ENCODE data around the gene MED13L. TPM values are rescaled to one million over a fixed set of nuclear protein-coding genes. Genes with fewer than 3 reads are reported as not detected.

The MED13L gene
- total and polyA plus RNA-seq, 2 of the 8 experiments (the other 6 are each of a cell fraction or from before 2014, with no cell fraction given), result 15.9 to 51.7 TPM

DNA sequence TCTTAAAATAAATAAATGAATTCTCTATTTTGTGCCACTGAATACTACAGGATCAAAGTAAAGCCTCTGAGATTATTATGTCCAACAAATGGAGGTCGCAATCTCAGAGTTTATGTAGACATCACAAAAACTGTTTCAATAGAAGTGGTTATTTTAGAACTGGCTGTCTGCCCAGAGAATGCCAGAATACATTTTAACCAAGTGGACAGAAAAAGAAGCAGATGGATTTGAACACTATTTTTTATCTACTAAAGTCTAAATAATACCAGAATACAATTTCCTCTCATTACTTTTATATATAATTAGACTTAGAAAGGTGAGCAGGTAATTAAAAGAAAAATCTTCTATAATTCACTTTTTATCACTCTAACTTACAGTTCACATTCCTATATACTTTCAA is 118.3 kb downstream of the MED13L start:
- H3K79me2 ChIP-seq (ENCODE audit: control insufficient read depth in 1 of 2, insufficient read depth in 2 of 2, low read length in 2 of 2), result peaks cover 13 to 87% of the 10 kb centered on the region in 2 experiments; a peak in 3 of 4 replicates

More for the DNA sequence above, 118.3 kb downstream of the MED13L start:
- H2BK20ac ChIP-seq (ENCODE audit: low read length), result no peak overlapping the region
- H3K56ac ChIP-seq (replicated peaks; ENCODE audit: insufficient read length, low read depth, low read length), result no peak overlapping the region
- no peak overlapping the region for H3K9ac ChIP-seq (replicated peaks in 1 of 4; ENCODE audit: extremely low read depth in 1 of 4, low read depth in 3 of 4, low read length in 3 of 4)
- POLR2A ChIA-PET (ENCODE audit: partially characterized antibody), result no interaction called here
- H3K4me2 ChIP-seq (ENCODE audit: insufficient read depth in 1 of 2, low read depth in 2 of 2, low read length in 2 of 2), result no peak overlapping the region
- no peaks in the 10 kb centered on the region for H3K9me3 ChIP-seq (ENCODE audit: insufficient read depth in 2 of 2, low read depth in 1 of 2, low read length in 1 of 2)
- H3K23ac ChIP-seq (ENCODE audit: insufficient read length), result no peak overlapping the region
- no peak overlapping the region for H2BK120ac ChIP-seq (replicated peaks; ENCODE audit: low read depth, low read length)
- no peaks in the 10 kb centered on the region for H3K27me3 ChIP-seq (replicated peaks in 1 of 4; ENCODE audit: control insufficient read depth in 3 of 4, extremely low read depth in 1 of 4, insufficient read depth in 3 of 4, low read length in 3 of 4)
- H2AFZ ChIP-seq (ENCODE audit: low read length), result no peak overlapping the region
- no peak for TF ChIP-seq CBX8 (IDR thresholded peaks at IDR 0.05; ENCODE audit: borderline replicate concordance, low read depth, low read length)
- no peak overlapping the region for H3K4ac ChIP-seq (replicated peaks; ENCODE audit: insufficient read length, low read depth, low read length)
- H4K91ac ChIP-seq (replicated peaks; ENCODE audit: insufficient read length, low read length), result no peak overlapping the region
- FAIRE-seq (no peak), DNase-seq (ENCODE audit: low read depth in 1 of 2, low spot score in 2 of 2) (no peak)
- no peak overlapping the region for H3K14ac ChIP-seq (ENCODE audit: insufficient read length)
- peaks cover 6% of the 10 kb centered on the region; the same call in 1 of the 2 replicates for H3K79me1 ChIP-seq (ENCODE audit: low read depth, low read length)
- H3K27ac ChIP-seq (ENCODE audit: low read depth, low read length), result no peak overlapping the region
- no peak overlapping the region for H2AK5ac ChIP-seq (ENCODE audit: low read depth, low read length)
- no peaks in the 10 kb centered on the region for H3K36me3 ChIP-seq (ENCODE audit: control insufficient read depth in 2 of 4, insufficient read depth in 4 of 4, low read length in 3 of 4)
- CTCF ChIA-PET (ENCODE audit: partially characterized antibody), result no interaction called here
- H4K8ac ChIP-seq (ENCODE audit: extremely low read depth, insufficient read depth, low read length), result no peak overlapping the region
- no peak overlapping the region for H2BK5ac ChIP-seq (ENCODE audit: low read depth, low read length)
- WGBS, 2 experiments (ENCODE audit: extremely low coverage in 1 of 2, insufficient coverage in 1 of 2, insufficient read length in 1 of 2, insufficient replicate concordance in 2 of 2, low coverage in 1 of 2, low lambda C conversion rate in 2 of 2, missing lambda C conversion rate in 1 of 2), result 90% methylated on average over 1 of the region's 1 CpG; no CpG with 5 or more reads in 1 of the 2 experiments
- no peaks in the 10 kb centered on the region for H3K23me2 ChIP-seq (ENCODE audit: low read depth, low read length)
- H3K4me1 ChIP-seq (replicated peaks in 1 of 4; ENCODE audit: control insufficient read depth in 3 of 4, insufficient read depth in 4 of 4, low read length in 3 of 4), result peaks cover 2 to 22% (median 11%) of the 10 kb centered on the region in 4 experiments; a peak in 6 of 7 replicates
- no peak overlapping the region for H3K18ac ChIP-seq (ENCODE audit: extremely low read depth, low read length)
- no peak overlapping the region for H3K4me3 ChIP-seq (ENCODE audit: extremely low read depth in 1 of 4, insufficient read depth in 2 of 4, low read depth in 3 of 4, low read length in 4 of 4)
- no peak overlapping the region for H4K5ac ChIP-seq (ENCODE audit: insufficient read length, low read depth, low read length)
- H2BK15ac ChIP-seq (ENCODE audit: low read length), result no peak overlapping the region
- H2BK12ac ChIP-seq (ENCODE audit: low read depth, low read length), result no peak overlapping the region
- H4K20me1 ChIP-seq (replicated peaks in 1 of 2; ENCODE audit: control insufficient read depth in 1 of 2, insufficient read depth in 2 of 2, low read length in 2 of 2), result peaks cover 0 to 2% of the 10 kb centered on the region in 2 experiments
